ENCODE data around the gene TAF11L3.
"Not testable (repeated sequence)": the region's sequence is repeated elsewhere in the genome, so short reads cannot be mapped to it uniquely, and the experiment has no call there.

Gene TAF11L3

GRCh38 chr5:17518067-17518466 is at the start of gene TAF11L3:
Gene TAF11L3, plus strand, starts transcription at chr5:17518367.
- DNase-seq, result not testable (repeated sequence)

DNA sequence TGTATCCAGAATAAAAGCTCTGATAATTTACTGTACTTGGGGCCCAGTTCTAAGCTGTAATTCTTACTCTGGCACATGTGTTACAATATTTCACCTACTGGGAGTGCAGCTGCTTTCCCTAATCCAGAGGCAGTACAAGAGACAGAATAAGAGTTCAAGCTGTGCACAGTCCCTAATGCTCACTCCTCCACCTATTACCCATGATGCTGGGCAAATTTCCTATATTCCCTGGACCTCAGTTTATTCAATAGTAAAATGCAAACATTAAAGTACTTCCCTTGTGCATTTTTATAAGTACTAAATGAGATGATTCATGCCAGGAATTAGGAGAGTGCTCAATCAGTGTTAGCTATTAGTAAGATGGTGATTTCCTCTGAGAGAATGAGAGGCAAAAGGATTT is 48.1 kb upstream of the TAF11L3 start:
- no peak for DNase-seq

DNA sequence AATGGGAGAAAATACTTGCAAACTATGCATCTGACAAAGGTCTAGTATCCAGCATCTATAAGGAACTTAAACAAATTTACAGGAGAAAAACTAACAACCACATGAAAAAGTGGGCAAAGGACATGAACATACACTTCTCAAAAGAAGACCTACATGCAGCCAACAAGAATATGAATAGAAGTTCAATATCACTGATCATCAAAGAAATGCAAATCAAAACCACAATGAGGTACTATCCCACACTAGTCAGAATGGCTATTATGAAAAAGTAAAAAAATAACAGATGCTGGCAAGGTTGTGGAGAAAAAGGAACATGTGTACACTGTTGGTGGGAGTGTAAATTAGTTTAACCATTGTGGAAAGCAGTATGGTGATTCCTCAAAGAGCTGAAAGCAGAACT is 43.1 kb upstream of the TAF11L3 start:
- not testable (repeated sequence) for DNase-seq

GRCh38 chr5:17477043-17477442 is 41.1 kb upstream of the TAF11L3 start:
- DNase-seq, result no peak

GRCh38 chr5:17477573-17478265 is 40.4 kb upstream of the TAF11L3 start:
- no peak for DNase-seq

- no peak for DNase-seq
Measured at GRCh38 chr5:17481378-17481777, 36.8 kb upstream of the TAF11L3 start.

GRCh38 chr5:17482790-17483189 is 35.4 kb upstream of the TAF11L3 start:
- DNase-seq, result no peak

GRCh38 chr5:17486464-17487173 is 31.5 kb upstream of the TAF11L3 start:
- not testable (repeated sequence) for DNase-seq

- no peak for DNase-seq
Measured at GRCh38 chr5:17487174-17487512, 31.0 kb upstream of the TAF11L3 start.

- DNase-seq, result not testable (repeated sequence)
Measured at GRCh38 chr5:17491257-17491656, 26.9 kb upstream of the TAF11L3 start.

GRCh38 chr5:17492770-17493169 is 25.4 kb upstream of the TAF11L3 start:
- DNase-seq, result no peak

GRCh38 chr5:17497446-17497845 is 20.7 kb upstream of the TAF11L3 start:
- no peak for DNase-seq

DNA sequence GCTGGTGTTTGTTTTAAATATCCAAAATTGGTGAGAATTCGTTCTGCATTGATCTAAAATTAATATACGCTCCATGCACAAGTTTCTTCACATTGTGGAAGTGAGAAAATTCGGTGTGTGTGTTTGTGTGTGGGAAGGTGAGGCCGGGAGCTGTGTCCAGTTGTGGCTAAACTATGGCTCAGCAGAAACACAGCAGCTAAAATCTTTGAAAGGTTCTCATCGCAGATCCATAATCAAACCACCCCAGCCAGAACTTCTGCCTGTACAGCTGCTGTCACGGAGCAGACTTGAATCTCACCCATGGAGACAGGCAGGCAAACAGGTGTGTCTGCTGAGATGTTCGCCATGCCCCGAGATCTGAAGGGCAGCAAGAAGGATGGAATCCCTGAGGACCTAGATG is 20.2 kb upstream of the TAF11L3 start, which contains the start of gene TAF11L2:
Gene TAF11L2 (plus strand): TSS at position 301 of the 400 bp plus-strand sequence.
- not testable (repeated sequence) for DNase-seq

GRCh38 chr5:17511775-17512325 is 6.3 kb upstream of the TAF11L3 start:
- DNase-seq, result no peak

- not testable (repeated sequence) for DNase-seq
Measured at GRCh38 chr5:17517526-17517925, 641 bp upstream of the TAF11L3 start.

GRCh38 chr5:17519508-17519907 is 1.3 kb downstream of the TAF11L3 start:
- DNase-seq, result not testable (repeated sequence)

DNA sequence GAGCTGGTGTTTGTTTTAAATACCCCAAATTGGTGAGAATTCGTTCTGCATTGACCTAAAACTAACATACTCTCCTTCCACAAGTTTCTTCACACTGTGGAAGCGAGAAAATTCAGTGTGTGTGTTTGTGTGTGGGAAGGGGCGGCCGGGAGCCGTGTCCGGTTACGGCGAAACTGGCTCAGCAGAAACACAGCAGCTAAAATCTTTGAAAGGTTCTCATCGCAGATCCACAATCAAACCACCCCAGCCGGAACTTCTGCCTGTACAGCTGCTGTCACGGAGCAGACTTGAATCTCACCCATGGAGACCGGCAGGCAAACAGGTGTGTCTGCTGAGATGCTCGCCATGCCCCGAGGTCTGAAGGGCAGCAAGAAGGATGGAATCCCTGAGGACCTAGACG is 3.3 kb downstream of the TAF11L3 start, which contains the start of gene TAF11L4:
Gene TAF11L4 (plus strand): TSS at position 301 of the 400 bp plus-strand sequence.
- not testable (repeated sequence) for DNase-seq

GRCh38 chr5:17524935-17525334 is 6.8 kb downstream of the TAF11L3 start, which contains the start of gene TAF11L5:
Gene TAF11L5, plus strand, starts transcription at chr5:17525235.
- not testable (repeated sequence) for DNase-seq

GRCh38 chr5:17526504-17526903 is 8.3 kb downstream of the TAF11L3 start:
- not testable (repeated sequence) for DNase-seq

DNA sequence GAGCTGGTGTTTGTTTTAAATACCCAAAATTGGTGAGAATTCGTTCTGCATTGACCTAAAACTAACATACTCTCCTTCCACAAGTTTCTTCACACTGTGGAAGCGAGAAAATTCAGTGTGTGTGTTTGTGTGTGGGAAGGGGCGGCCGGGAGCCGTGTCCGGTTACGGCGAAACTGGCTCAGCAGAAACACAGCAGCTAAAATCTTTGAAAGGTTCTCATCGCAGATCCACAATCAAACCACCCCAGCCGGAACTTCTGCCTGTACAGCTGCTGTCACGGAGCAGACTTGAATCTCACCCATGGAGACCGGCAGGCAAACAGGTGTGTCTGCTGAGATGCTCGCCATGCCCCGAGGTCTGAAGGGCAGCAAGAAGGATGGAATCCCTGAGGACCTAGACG is 10.2 kb downstream of the TAF11L3 start, which contains the start of gene TAF11L6:
Gene TAF11L6 (plus strand): TSS at position 301 of the 400 bp plus-strand sequence.
- not testable (repeated sequence) for DNase-seq
